ENCODE measurements around the gene SLC35B2. TPM values are rescaled to one million over a fixed set of nuclear protein-coding genes. Genes with fewer than 3 reads are reported as not detected.
A peak's percentile ranks its signal among the peaks of the same experiment; 100 is the strongest.

SLC35B2 gene
- total and polyA plus RNA-seq, 9 of the 15 experiments (the other 6 are each of a cell fraction or from before 2014, with no cell fraction given), result 14.5 to 59.1 (median 47.1) TPM

DNA sequence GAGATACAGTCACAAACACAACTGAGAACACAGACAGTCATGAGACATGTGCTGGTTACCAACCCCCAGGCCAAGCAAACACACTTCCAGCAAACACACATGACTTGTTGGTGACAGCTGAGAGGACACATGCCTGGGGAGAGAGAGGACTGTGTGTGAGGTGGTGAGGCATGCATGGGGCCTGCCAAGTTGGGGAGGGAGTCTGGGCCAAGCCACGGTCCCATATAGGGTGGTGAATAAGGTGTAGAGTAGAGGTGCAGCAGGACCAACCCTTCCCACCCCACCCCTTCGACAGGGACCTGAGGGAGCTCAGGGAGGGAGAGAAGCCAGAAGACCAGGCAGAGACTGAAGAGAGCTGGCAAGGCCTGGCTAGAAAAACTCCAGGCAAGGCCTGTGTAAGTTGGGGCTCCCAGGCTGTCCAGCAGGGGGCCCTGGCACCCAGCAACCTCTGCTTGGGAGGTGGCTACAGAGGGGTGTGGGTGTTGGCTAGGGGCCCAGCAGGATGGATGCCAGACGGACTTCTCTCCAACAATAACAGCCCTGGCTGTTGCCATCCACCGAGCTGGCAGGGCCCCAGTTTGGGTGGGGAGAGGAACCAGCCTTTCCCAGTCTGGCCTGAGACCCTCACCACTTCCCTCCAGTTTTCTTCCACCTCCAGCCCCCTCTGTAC is 35.9 kb downstream of the SLC35B2 start (continued):
- TF ChIP-seq YY1 (IDR thresholded peaks at IDR 0.05; ENCODE audit: borderline replicate concordance in 1 of 3, control insufficient read depth in 1 of 3, extremely low read depth in 1 of 3, insufficient read depth in 3 of 3, insufficient read length in 1 of 3, insufficient replicate concordance in 2 of 3, low read depth in 1 of 3, low read length in 2 of 3) (peak in 1 of 3 experiments; percentile 62), TSHZ1 (CRISPR knock-in tag; IDR thresholded peaks at IDR 0.05) (no peak), MEF2D (tag; conservative IDR thresholded peaks at IDR 0.05; ENCODE audit: low read depth) (no peak), ZBTB12 (CRISPR knock-in tag; IDR thresholded peaks at IDR 0.05) (0 out of 2 replicates have a peak, but pooled peaks have one; percentile 23), ZNF445 (CRISPR knock-in tag; IDR thresholded peaks at IDR 0.05; ENCODE audit: low read depth) (no peak), PHB2 (IDR thresholded peaks at IDR 0.05; ENCODE audit: low read depth) (no peak), NFE2L1 (tag; IDR thresholded peaks at IDR 0.05; ENCODE audit: borderline replicate concordance, low read depth) (no peak), BRD4 (IDR thresholded peaks at IDR 0.05) (no peak), EP400 (IDR thresholded peaks at IDR 0.05) (no peak), SMAD2 (IDR thresholded peaks at IDR 0.05; ENCODE audit: low read depth, low read length) (no peak), SNRNP70 (optimal IDR thresholded peaks at IDR 0.05; ENCODE audit: low read depth, low read length) (no peak), MAFG (tag; conservative IDR thresholded peaks at IDR 0.05) (no peak)
- TF ChIP-seq, protein P1, sequence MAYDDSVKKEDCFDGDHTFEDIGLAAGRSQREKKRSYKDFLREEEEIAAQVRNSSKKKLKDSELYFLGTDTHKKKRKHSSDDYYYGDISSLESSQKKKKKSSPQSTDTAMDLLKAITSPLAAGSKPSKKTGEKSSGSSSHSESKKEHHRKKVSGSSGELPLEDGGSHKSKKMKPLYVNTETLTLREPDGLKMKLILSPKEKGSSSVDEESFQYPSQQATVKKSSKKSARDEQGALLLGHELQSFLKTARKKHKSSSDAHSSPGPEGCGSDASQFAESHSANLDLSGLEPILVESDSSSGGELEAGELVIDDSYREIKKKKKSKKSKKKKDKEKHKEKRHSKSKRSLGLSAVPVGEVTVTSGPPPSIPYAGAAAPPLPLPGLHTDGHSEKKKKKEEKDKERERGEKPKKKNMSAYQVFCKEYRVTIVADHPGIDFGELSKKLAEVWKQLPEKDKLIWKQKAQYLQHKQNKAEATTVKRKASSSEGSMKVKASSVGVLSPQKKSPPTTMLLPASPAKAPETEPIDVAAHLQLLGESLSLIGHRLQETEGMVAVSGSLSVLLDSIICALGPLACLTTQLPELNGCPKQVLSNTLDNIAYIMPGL (CRISPR knock-in tag; IDR thresholded peaks at IDR 0.05), result no peak
- TF ChIP-seq, protein P2, sequence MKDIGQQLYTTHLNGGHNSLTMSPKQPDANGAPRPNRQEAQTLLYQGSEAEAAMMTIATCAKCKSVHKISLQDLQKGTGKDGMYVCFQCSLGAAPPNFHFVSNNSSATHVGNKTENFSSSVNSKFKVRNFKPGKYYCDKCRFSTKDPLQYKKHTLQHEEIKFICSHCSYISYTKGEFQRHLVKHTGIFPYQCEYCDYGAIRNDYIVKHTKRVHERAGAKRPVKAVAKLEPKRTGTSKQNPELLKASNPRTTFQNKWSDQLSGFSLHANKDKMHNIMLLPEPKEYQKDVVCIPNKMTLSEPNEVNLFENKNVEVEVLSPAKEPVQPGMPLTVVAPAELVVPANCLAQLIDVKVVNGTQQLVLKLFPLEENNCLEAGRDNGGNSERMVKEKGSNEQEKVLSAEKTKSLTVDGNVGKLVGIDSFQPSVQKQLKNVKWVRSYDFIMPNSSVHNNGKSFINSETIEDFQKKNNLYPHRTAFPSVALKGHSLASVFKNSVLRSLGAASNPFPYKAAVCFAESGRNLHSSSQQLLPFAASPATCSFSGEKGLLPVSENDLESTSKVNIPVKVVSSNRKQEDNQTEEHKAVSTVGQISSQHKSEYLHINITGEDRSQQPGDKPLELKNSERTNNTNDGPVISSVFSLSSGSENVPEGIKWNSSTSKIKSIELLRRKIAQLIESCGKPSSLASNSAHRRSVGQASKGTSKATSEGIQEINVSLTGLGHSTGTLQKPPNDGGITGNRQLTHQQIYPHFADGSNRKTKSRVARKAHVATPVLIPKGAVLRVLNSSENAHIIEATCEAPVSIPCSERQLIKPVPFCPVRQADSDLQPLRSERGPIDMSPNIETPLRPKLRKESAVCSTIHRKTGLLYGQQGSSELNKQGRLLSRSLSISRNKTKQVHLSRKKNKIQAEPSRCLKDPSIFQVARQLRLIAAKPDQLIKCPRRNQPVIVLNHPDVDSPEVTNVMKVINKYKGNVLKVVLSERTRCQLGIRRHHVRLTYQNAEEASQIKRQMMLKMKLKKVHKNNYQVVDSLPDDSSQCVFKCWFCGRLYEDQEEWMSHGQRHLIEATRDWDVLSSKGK (CRISPR knock-in tag; IDR thresholded peaks at IDR 0.05), result no peak
- TF ChIP-seq, protein P3, sequence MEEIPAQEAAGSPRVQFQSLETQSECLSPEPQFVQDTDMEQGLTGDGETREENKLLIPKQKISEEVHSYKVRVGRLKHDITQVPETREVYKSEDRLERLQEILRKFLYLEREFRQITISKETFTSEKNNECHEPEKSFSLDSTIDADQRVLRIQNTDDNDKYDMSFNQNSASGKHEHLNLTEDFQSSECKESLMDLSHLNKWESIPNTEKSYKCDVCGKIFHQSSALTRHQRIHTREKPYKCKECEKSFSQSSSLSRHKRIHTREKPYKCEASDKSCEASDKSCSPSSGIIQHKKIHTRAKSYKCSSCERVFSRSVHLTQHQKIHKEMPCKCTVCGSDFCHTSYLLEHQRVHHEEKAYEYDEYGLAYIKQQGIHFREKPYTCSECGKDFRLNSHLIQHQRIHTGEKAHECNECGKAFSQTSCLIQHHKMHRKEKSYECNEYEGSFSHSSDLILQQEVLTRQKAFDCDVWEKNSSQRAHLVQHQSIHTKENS (CRISPR knock-in tag; IDR thresholded peaks at IDR 0.05), result no peak

All from K562 (cell line).